Motor neuron (in vitro differentiated cells): Measurements from ENCODE around the gene CLMN. TPM values are rescaled to one million over a fixed set of nuclear protein-coding genes. Genes with fewer than 3 reads are reported as not detected.
A peak's percentile ranks its signal among the peaks of the same experiment; 100 is the strongest.

Experiments
- ATAC-seq, 8 experiments: fragments of 200-7000 bp; cut with Tn5 transposase; replicated peaks in 6 of 8; 2 replicates each; pipeline ENCODE4 v1.8.0; 2021; ENCODE audit warnings: mild to moderate bottlenecking in 8 of 8, moderate library complexity in 8 of 8
- H3K27ac ChIP-seq, 2 donors: fragments of 250-450 bp; sonication (Bioruptor Pico); 2 replicates each; pipeline ENCODE4 v1.9.0; 2021; ENCODE audit warnings: antibody characterized with exemption in 2 of 2, mild to moderate bottlenecking in 2 of 2, moderate library complexity in 1 of 2
- H3K4me1 ChIP-seq, 2 donors: fragments of 250-450 bp; sonication (Bioruptor Pico); replicated peaks in 1 of 2; 2 replicates each; pipeline ENCODE4 v1.6.1; 2021; ENCODE audit warnings: antibody characterized with exemption in 2 of 2, mild to moderate bottlenecking in 2 of 2, moderate library complexity in 1 of 2
- H3K4me3 ChIP-seq, 5 donors: fragments of 250-450 bp; sonication (Bioruptor Pico); 2 replicates each; pipeline ENCODE4 v1.9.0; 2021; ENCODE audit warnings: antibody characterized with exemption in 5 of 5, mild to moderate bottlenecking in 5 of 5, moderate library complexity in 4 of 5
- WGBS, 10 experiments: fragments of 450-650 bp; shearing (Covaris generic); methylation state at CpG; one replicate each; pipeline ENCODE4 v1.0.0; 2022; 5-methylcytosine and 5-hydroxymethylcytosine counted together
- in situ Hi-C, 9 experiments: fragments of 400-800 bp; cut with MboI; loops; one replicate each; pipeline ENCODE4 v1.15.0; 2021; ENCODE audit warnings: low sequenced_read_pairs in 9 of 9, low pct_unique_long_range_greater_than_20kb in 2 of 9; ENCODE audit not compliant: unreplicated experiment in 9 of 9
- total RNA-seq, 8 experiments: library from RNA; unstranded; fragments of 300-600 nt; gene quantifications; 2 replicates each; pipeline versions ENCODE4 v1.2.3 to v1.2.4, GENCODE V29; 2022

CLMN gene
- total RNA-seq, 8 experiments from 2014 or later = 0.10 to 5.3 (median 2.8) TPM

DNA sequence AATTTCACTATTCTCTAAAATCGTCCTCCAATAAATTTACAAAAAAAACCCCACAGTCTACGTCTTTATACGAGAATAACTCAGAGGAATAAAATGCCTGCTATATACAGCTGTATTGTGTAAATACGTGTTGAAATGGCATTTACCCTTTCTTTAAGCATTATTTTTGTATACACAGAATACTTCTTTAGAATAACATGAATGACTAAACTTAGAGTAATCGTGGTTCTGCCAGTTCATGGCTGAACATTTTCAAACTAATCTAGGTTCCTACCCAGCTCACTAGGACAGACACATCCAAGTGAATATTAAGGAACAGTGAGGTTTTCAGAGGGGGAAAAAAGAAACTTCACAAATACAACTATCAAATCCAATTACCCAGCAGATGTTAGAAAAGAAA, 186.9 kb downstream of the CLMN start:
- peak in 5 of 8 experiments; percentile 23 to 52 (median 44) for ATAC-seq
- Histone ChIP-seq H3K4me1 (peaks cover 16 to 35% of the 10 kb centered on the region in 2 donors), H3K4me3 (no peak overlapping the region), H3K27ac (peak overlapping the region; percentile 60 to 69)
- WGBS, 10 experiments = 27 to 100% (median 64%) methylated on average over 1 to 5 of the region's 5 CpGs
- in situ Hi-C loops = loop anchor here in 2 of 9 experiments (25.0 kb wide), 2 partner anchors 280 to 405 kb away; partner anchors contain the start of gene GLRX5 (in 1 of the 2)

Other genes with a start within 250 kb of the CLMN start
- 10 to 100 TPM; 20.6 to 70.1 (median 51.4) TPM for gene DICER1, start 162.4 kb downstream of the CLMN start, total RNA-seq
- gene SYNE3, start 196.7 kb upstream of the CLMN start, total RNA-seq = 1 to 10 TPM in 5 of 8 experiments, under 1 TPM in 3; 0.49 to 4.6 (median 1.3) TPM
- 10 to 100 TPM; 26.4 to 62.7 (median 41.4) TPM for gene GLRX5, start 215.1 kb upstream of the CLMN start, total RNA-seq